Stimulated activated CD4-positive, alpha-beta T cell treated with anti-CD3 and anti-CD28 coated beads, Interleukin-15, amount 100 ng/mL, for 1 hour (primary cell): ENCODE results near the gene PPM1H.

Source experiments
- DNase-seq, 2 donors: peaks; one replicate each; pipeline ENCODE4 v3.0.0-alpha.2; 2020; ENCODE audit warnings: low read depth in 1 of 2, low spot score in 1 of 2

The PPM1H gene

GRCh38 chr12:62876938-62877548 lies 57.9 kb downstream of the PPM1H start:
- no peak for DNase-seq

GRCh38 chr12:62873826-62874448 lies 61.0 kb downstream of the PPM1H start:
- no peak for DNase-seq

- no peak for DNase-seq
Measured at GRCh38 chr12:62873116-62873825, 61.7 kb downstream of the PPM1H start.

- DNase-seq = no peak
Measured at GRCh38 chr12:62868820-62869219, 66.1 kb downstream of the PPM1H start.

- no peak for DNase-seq
Measured at GRCh38 chr12:62866451-62867082, 68.4 kb downstream of the PPM1H start.

GRCh38 chr12:62865937-62866336 lies 69.0 kb downstream of the PPM1H start:
- DNase-seq = no peak

- no peak for DNase-seq
Measured at GRCh38 chr12:62865065-62865464, 69.9 kb downstream of the PPM1H start.

GRCh38 chr12:62862259-62862881 lies 72.6 kb downstream of the PPM1H start:
- DNase-seq = no peak

- DNase-seq = no peak
Measured at GRCh38 chr12:62861586-62861985, 73.4 kb downstream of the PPM1H start.

GRCh38 chr12:62860501-62861411 lies 74.2 kb downstream of the PPM1H start:
- no peak for DNase-seq

GRCh38 chr12:62860020-62860419 lies 74.9 kb downstream of the PPM1H start:
- no peak for DNase-seq

- DNase-seq = no peak
Measured at GRCh38 chr12:62859321-62859737, 75.6 kb downstream of the PPM1H start.

GRCh38 chr12:62856454-62856853 lies 78.5 kb downstream of the PPM1H start:
- no peak for DNase-seq

- no peak for DNase-seq
Measured at GRCh38 chr12:62854024-62854423, 80.9 kb downstream of the PPM1H start.

- DNase-seq = no peak
Measured at GRCh38 chr12:62849398-62849797, 85.6 kb downstream of the PPM1H start.

GRCh38 chr12:62848418-62848817 lies 86.5 kb downstream of the PPM1H start:
- DNase-seq = no peak

- no peak for DNase-seq
Measured at GRCh38 chr12:62847709-62848108, 87.2 kb downstream of the PPM1H start.

- no peak for DNase-seq
Measured at GRCh38 chr12:62846491-62846890, 88.5 kb downstream of the PPM1H start.

GRCh38 chr12:62844915-62845314 lies 90.0 kb downstream of the PPM1H start:
- no peak for DNase-seq

- DNase-seq = no peak
Measured at GRCh38 chr12:62843716-62844115, 91.2 kb downstream of the PPM1H start.

GRCh38 chr12:62841846-62842245 lies 93.1 kb downstream of the PPM1H start:
- DNase-seq = no peak
